NCI-H1436 treated with DMSO at 0.1 percent for 48 hours (cell line): Measurements from ENCODE around the gene ARHGAP6.

Source experiments
- DNase-seq: peaks from one replicate; lab custom pipeline; 2025; lab: John Stamatoyannopoulos, UW

ARHGAP6 gene

DNA sequence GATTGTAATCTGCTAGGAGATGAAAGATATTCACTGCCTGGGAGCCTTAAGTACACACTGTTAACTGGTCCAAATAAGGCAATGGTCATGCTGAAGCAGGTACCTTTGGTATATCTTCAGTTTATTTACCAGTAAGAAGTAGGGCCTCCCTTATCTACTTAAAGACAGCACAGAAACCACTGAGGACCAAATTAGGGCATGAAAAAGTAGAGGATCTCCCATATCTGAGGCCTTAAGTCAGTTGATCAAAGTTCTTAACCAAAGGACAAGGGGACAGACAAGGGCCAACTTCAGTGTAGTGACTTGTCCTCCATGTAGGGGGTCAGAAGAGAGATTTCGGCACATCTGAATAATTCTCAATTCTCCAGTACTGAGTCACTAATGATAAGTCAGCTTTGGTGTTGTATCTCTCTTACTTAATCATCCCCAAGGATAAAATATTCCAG, 313.4 kb downstream of the ARHGAP6 start:
- no peak for DNase-seq

GRCh38 chrX:11351375-11352295, 314.1 kb downstream of the ARHGAP6 start:
- DNase-seq = no peak

DNA sequence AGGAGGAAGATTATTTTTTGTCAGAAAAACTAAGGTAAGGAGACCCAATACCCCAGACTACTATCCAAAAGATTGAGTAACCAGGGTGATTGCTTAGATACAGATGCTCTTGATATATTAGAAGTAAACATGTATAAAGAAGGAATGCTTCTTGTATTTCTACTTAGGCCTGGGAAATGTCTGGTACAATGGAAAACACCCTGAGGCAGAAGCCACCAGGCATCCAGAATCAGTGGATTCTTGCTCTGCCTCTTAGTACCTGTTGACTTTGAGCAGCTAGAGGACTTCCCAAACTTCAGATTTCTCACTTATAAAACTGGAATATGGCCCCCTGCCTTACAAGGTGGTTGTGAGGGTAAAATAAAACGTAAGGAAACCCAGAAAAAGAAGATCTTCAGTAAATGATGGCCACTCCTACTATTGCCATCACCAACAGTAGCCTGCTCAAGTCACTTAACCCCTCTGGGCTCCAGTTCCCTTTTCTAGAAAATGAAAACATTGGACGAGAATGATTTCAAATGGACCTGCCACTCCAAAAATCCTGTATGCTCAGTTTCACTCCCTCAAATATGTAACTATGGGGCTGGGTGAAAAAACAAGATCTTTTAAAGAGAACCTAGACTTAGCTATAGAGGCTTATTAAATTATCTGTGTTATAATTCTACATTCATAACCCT, 315.9 kb downstream of the ARHGAP6 start:
- DNase-seq = no peak

- no peak for DNase-seq
These were observed 316.7 kb downstream of the ARHGAP6 start for GRCh38 chrX:11349020-11349419.

DNA sequence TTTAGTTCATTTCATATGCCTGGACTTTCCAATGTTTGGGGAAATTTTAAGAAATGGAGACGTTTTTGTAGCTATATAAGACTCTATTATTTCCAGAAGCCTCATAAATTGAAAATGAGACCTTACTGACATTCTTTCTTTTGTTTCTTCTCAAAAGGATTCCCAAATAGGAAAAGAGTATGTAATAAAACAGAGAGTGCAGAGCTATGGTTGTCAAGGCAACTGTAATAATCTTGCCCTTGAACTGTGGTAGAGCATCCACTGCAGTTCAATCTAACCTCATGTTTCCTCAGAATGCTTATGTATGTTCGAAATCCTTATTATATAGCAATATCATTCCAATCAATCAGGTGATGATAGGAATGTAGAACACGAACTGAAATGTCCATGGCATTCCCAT, 318.4 kb downstream of the ARHGAP6 start:
- no peak for DNase-seq

DNA sequence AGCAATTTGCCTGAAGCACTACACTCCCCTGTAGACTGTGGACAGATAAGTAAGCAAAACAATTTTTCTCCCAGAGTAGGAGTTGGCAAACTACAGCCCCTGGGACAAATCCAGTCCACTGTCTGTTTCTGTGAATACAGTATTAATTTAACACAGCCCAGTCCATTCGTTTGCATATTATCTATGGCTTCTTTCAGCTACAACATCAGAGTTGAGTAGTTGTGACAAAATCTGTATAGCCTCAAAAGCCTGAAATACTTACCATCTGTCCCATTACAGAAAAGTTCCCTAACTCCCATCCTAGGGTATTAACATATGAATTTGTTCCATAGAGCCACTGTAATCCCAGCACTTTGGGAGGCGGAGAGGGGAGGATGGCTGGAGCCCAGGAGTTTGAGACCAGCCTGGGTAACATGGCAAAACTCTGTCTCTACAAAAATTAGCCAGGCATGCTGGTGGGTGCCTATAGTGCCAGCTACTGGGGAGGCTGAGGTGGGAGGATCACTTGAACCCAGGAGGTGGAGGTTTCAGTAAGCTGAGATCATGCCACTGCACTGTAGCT, 319.5 kb downstream of the ARHGAP6 start:
- DNase-seq = no peak

DNA sequence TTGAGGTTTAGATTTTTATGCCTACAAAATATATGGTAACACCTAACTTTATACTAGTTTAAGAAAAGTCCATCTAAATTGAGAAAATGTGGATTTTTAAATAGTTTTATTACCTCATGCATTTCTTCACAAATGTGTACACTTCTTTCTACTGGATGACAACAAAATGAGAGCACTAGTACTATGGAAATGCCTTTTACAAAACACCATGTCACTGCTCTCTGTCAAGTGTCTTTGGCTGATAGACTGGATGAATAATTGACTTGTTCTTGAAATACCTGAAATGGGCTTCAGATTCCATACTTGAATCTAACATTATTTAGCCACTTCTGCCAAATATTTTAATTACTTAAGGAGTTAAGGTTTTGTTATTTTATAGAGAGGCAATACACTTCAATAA, 323.0 kb downstream of the ARHGAP6 start:
- DNase-seq = no peak

- DNase-seq = no peak
These were observed 324.2 kb downstream of the ARHGAP6 start for GRCh38 chrX:11341274-11342201.

DNA sequence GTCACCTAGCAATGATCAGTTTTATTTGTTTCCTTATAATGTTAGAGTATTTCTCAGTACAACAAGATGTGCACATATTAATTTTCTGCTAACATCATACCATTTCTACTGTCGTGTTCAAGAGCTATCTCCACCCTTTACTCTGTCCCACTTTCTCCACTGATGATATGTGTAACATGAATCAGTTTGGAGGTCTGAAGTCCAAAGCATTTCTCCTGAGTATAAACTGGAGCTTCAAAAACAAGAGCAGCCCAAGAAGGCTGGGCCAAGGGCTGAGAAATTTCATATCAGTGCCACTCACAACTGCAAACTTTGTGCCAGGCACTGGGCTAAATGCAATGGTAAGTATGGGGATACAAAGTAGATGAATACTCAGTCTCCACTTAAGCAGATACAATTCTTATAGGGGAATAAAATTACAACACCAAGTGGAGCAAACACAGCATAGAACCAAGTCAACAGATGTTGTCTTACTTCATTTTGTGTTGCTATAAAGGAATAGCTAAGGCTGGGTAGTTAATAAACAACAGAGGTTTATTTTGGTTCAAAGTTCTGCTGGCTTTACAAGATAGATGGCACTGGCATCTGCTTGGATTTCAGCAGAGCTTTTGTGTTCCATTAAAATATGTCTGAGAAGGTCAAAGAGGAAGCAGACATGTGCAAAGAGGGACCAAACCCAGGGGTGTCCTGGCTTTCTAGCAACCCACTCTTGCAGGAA, 328.3 kb downstream of the ARHGAP6 start:
- no peak for DNase-seq

DNA sequence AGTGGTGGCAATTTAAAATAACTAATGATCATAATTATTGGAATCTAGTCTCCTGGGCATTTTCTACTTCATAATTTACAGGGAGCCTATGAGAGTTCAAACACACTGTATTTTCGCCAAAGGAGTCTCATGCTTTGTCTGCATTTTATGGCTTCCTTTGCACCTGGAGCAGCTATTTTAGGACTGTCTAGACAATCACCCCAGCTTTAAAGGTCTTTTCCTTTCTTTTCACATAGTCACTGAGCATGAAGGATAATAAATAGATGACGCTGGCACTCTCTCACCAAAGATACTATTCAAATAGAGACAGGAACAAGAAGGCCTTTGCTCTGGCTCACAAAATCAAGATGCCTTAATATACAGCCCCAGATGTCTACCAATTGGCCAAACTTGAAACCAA, 329.5 kb downstream of the ARHGAP6 start:
- DNase-seq = no peak

DNA sequence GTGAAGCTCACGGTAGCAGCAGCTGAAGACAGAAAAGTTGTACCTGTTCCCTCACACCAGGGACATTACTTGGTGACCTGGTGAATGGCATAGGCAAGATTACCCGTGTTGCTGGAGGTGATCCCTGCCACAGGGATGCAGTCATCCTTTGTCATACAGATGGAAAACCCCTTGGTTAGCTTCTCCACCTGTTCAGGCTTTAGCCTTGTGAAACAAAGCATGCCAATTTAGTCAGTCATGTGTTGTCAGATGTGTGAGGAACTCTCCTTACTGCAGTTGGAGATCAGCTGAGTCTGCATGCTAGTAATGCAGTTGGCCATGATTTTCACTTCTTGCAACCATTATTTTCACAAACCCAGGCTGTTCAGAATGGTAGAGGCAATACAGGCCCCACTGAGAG, 331.6 kb downstream of the ARHGAP6 start:
- DNase-seq = no peak

DNA sequence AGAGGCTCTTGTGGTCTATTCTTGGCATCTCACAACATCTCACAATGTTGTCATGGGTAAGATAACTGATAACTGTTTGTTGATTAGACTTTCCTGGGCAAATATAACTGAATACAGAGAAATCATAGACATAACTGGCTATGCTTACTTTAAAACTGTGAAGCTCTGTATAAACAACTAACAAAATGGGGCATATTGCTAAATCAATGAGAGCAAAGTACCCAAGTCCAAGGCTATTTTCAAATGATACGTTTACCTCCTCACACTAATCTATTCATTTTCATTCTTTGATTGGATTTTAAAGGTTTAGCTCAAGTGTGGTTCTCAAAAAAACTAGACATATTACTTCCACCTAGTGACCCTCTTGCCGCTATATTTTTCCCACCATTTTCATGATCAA, 333.9 kb downstream of the ARHGAP6 start:
- no peak for DNase-seq

- DNase-seq = no peak
These were observed 336.7 kb downstream of the ARHGAP6 start for GRCh38 chrX:11329021-11329420.

DNA sequence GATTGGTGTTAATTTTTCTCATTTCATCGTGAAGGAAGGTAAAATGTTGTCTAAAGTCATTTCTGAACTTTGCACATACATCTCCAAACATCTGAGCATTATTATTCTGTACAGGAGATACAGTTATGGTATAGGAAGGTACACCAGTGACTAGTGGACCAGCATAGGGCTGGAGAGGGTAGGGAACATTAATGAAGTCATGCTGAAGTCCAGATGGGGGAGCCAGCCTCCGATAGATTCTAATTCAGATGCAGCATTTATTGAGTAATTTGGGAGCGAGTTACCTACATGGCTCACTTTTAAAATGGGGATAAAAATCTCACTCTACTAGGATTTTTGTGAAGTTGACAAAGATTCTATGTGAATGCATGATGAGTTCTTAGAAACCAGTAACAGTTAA, 337.6 kb downstream of the ARHGAP6 start:
- no peak for DNase-seq

DNA sequence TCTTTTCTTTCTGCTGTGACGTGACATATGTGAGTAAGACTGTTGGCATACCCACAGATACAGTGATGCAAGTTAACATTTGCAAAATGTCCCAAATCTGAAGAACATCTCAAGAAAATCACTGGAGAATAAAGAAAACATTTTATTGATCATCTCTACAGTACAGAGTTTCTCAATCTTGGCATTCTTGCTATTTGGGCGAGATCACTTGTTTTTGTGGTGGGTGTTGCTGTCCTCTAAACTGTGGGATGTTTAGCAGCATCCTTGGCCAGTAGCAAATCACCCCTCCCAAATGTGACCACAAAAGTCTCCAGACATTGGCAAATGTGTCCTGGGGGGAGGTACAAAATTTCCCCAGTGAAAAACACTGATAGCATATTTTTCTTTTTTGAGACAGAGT, 343.7 kb downstream of the ARHGAP6 start:
- DNase-seq = no peak

DNA sequence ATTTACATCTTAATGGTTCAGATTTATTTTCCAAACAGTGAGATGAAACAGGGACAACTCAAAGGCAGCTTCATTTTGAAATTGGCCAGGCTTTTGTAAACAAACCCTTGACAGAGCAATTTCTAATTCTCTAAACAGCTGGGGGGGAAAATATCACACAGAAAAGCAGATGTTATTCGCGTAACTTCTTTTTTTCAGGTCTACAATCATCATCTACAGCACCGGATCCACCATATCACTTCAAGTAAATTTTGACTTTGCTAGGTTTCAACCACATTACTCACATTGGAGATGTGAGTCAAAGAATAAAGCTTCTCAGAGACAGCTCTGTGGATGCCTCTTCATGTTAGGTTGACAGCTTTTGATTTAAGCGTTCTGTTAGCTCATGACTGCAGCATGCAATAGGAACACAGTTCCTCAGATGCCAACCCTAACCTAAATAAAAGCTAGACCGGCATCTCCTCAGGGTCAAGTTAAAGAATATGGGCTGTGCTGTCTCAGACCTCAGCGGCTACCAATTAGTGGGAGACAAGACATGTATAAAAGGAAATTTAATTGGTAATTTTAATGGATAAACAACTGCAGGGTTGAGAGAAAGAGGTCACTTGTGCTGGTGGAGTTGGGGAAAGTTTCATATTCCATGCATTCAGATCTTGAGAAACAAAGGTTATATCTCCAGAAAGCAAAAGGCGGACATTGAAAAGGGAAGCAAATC, 345.8 kb downstream of the ARHGAP6 start:
- no peak for DNase-seq

GRCh38 chrX:11311706-11312105, 354.0 kb downstream of the ARHGAP6 start:
- no peak for DNase-seq

GRCh38 chrX:11309220-11309619, 356.5 kb downstream of the ARHGAP6 start:
- DNase-seq = no peak

GRCh38 chrX:11305641-11306040, 360.1 kb downstream of the ARHGAP6 start:
- DNase-seq = no peak

DNA sequence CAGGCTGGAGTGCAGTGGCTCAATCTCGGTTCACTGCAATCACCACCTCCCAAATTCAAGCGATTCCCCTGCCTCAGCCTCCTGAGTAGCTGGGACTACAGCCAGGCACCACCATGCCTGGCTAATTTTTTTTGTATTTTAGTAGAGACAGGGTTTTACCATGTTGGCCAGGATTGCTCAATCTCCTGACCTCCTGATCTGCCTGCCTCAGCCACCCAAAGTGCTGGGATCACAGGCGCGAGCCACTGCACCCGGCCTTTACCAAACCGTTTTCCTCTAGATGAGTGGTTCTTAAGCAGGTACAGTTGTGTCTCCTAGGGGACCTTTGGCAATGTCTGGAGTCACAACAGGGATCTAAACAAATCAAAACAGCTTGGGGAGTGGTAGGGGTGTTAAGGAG, 360.9 kb downstream of the ARHGAP6 start:
- DNase-seq = no peak

DNA sequence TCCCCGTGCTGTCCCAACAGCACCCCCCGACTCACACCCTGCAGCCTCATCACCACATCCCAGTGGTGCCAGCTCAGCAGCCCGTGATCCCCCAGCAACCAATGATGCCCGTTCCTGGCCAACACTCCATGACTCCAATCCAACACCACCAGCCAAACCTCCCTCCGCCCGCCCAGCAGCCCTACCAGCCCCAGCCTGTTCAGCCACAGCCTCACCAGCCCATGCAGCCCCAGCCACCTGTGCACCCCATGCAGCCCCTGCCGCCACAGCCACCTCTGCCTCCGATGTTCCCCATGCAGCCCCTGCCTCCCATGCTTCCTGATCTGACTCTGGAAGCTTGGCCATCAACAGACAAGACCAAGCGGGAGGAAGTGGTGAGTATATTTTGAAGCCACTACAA, 367.1 kb downstream of the ARHGAP6 start:
- DNase-seq = no peak
